PFSK-1 (cell line): ENCODE measurements around the gene KMT5B.

Source experiments
- FOXP2 ChIP-seq: optimal IDR thresholded peaks from 2 replicates; pipeline ENCODE3; 2011; ENCODE audit warnings: borderline replicate concordance, control low read depth, inconsistent platforms; ENCODE audit not compliant: insufficient read depth; ENCODE audit errors: extremely low read length, extremely low read depth
- POLR2AphosphoS5 ChIP-seq: IDR thresholded peaks from 2 replicates; pipeline ENCODE4 v1.6.1; 2012; ENCODE audit warnings: low read depth, mild to moderate bottlenecking, control low read depth, low read length, moderate library complexity
- SIN3A ChIP-seq: IDR thresholded peaks from 2 replicates; pipeline ENCODE4 v1.6.1; 2012; ENCODE audit warnings: mild to moderate bottlenecking, low read length, moderate library complexity, borderline replicate concordance; ENCODE audit not compliant: insufficient read depth
- TAF1 ChIP-seq: IDR thresholded peaks from 2 replicates; pipeline ENCODE4 v1.6.1; 2012; ENCODE audit warnings: low read length, control low read depth, borderline replicate concordance; ENCODE audit not compliant: insufficient read depth
- TF ChIP-seq, protein P1 (sequence below), 2 experiments: IDR thresholded peaks; 2 replicates each; pipeline versions ENCODE4 v1.6.1 to v1.8.0; 2011 to 2012; ENCODE audit warnings: low read depth in 2 of 2, low read length in 2 of 2, control low read depth in 1 of 2, inconsistent platforms in 1 of 2, mild to moderate bottlenecking in 1 of 2, moderate library complexity in 1 of 2; ENCODE audit not compliant: insufficient read depth in 1 of 2

Gene KMT5B

GRCh38 chr11:68138237-68138636 is 74.9 kb downstream of the KMT5B start:
- TF ChIP-seq TAF1 (no peak), POLR2AphosphoS5 (no peak), SIN3A (no peak), FOXP2 (no peak)
- TF ChIP-seq, protein P1, sequence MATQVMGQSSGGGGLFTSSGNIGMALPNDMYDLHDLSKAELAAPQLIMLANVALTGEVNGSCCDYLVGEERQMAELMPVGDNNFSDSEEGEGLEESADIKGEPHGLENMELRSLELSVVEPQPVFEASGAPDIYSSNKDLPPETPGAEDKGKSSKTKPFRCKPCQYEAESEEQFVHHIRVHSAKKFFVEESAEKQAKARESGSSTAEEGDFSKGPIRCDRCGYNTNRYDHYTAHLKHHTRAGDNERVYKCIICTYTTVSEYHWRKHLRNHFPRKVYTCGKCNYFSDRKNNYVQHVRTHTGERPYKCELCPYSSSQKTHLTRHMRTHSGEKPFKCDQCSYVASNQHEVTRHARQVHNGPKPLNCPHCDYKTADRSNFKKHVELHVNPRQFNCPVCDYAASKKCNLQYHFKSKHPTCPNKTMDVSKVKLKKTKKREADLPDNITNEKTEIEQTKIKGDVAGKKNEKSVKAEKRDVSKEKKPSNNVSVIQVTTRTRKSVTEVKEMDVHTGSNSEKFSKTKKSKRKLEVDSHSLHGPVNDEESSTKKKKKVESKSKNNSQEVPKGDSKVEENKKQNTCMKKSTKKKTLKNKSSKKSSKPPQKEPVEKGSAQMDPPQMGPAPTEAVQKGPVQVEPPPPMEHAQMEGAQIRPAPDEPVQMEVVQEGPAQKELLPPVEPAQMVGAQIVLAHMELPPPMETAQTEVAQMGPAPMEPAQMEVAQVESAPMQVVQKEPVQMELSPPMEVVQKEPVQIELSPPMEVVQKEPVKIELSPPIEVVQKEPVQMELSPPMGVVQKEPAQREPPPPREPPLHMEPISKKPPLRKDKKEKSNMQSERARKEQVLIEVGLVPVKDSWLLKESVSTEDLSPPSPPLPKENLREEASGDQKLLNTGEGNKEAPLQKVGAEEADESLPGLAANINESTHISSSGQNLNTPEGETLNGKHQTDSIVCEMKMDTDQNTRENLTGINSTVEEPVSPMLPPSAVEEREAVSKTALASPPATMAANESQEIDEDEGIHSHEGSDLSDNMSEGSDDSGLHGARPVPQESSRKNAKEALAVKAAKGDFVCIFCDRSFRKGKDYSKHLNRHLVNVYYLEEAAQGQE (IDR thresholded peaks at IDR 0.05; ENCODE audit: insufficient read depth in 1 of 2, low read depth in 2 of 2, low read length in 2 of 2), result no peak

DNA sequence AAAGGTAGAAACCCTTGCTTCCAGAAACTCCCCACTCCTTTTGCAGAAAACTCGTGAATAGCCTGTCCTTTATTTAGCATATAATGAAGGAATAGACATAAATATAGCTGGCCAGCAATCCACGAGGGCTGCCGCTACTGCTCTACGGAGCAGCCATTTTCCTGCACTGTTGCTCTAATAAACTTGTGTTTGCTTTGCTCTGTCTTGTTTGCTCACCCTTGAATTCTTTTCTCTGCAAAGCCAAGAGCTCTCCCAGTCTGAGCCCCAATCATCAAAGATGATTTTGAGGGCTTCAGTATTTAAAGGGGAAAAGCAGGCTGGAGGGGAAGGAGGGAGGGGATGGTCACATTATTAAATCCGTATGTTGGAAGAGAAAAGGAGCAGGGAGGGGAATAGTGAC is 75.3 kb downstream of the KMT5B start:
- TF ChIP-seq POLR2AphosphoS5, result no peak
- TF ChIP-seq FOXP2, result no peak
- TF ChIP-seq SIN3A, result no peak
- no peak for TF ChIP-seq TAF1
- TF ChIP-seq, protein P1 (IDR thresholded peaks at IDR 0.05; ENCODE audit: insufficient read depth in 1 of 2, low read depth in 2 of 2, low read length in 2 of 2), result no peak

GRCh38 chr11:68136866-68137265 is 76.2 kb downstream of the KMT5B start:
- TF ChIP-seq, protein P1 (IDR thresholded peaks at IDR 0.05; ENCODE audit: insufficient read depth in 1 of 2, low read depth in 2 of 2, low read length in 2 of 2), result no peak
- TF ChIP-seq FOXP2 (no peak), SIN3A (no peak), TAF1 (no peak), POLR2AphosphoS5 (no peak)

GRCh38 chr11:68135161-68135560 is 77.9 kb downstream of the KMT5B start:
- TF ChIP-seq TAF1, result no peak
- TF ChIP-seq, protein P1 (IDR thresholded peaks at IDR 0.05; ENCODE audit: insufficient read depth in 1 of 2, low read depth in 2 of 2, low read length in 2 of 2), result no peak
- TF ChIP-seq SIN3A, result no peak
- TF ChIP-seq POLR2AphosphoS5, result no peak
- TF ChIP-seq FOXP2, result no peak

DNA sequence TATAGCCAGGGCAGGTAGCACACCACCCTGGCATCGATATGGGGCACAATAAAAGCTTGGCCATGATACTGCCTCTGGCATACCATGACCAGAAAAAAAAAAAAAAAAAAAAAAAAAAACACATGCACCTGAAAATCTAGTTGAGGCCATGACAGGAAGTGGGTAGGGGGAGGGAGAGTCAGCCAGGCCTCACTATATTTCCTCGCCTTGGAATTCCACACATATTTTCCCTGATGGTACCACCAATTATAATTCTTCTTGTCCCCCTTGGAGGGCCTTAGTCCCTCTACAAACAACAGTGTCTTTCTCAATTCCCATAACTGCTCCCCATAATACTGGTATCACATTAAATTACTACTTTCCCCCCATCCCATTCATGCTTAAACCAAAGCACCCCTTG is 79.3 kb downstream of the KMT5B start:
- TF ChIP-seq TAF1 (no peak), SIN3A (no peak), POLR2AphosphoS5 (no peak), FOXP2 (no peak)
- TF ChIP-seq, protein P1 (IDR thresholded peaks at IDR 0.05; ENCODE audit: insufficient read depth in 1 of 2, low read depth in 2 of 2, low read length in 2 of 2), result no peak
